GM13977 (cell line): ENCODE measurements around the gene ITGA11.

Experiments
- DNase-seq: peaks from one replicate; pipeline ENCODE4 v3.0.0; 2012; ENCODE audit warnings: low spot score
- CTCF ChIP-seq: IDR thresholded peaks from 2 replicates; pipeline ENCODE4 v1.5.1; 2012; ENCODE audit warnings: mild to moderate bottlenecking, control low read depth; ENCODE audit not compliant: insufficient read depth; ENCODE audit errors: extremely low read depth, missing control alignments
- in situ Hi-C: fragments of 300-500 bp; cut with MboI; formaldehyde crosslinking; loops from one replicate; pipeline ENCODE4 v1.12.0; 2022; ENCODE audit warnings: low sequenced_read_pairs, low pct_unique_long_range_greater_than_20kb, mixed read lengths, inconsistent platforms; ENCODE audit not compliant: unreplicated experiment

ITGA11 gene

GRCh38 chr15:68371851-68372250 is 60.1 kb downstream of the ITGA11 start:
- in situ Hi-C loops = no loop called here
- no peak for DNase-seq
- no peak for TF ChIP-seq CTCF

DNA sequence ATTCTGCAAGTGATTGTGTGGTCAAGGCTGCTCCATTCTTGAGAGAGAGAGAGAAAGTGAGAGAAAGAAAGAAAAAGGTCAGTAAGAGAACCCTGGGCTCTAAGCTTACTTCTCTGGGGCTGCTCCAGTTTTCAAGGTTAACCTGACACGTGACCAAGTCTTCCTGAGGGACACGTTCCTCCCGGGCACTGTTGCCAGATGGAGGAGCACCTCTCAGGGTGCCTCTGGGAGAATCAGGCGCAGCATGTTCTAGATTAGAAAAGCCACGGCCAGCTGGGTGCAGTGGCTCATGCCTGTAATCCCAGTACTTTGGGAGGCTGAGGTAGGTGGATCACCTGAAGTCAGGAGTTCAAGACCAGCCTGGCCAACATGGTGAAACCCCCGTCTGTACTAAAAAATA is 60.8 kb downstream of the ITGA11 start:
- in situ Hi-C loops = no loop called here
- DNase-seq = no peak
- no peak for TF ChIP-seq CTCF

- TF ChIP-seq CTCF = no peak
- in situ Hi-C loops = no loop called here
Observed at GRCh38 chr15:68370768-68371151, 61.2 kb downstream of the ITGA11 start.

GRCh38 chr15:68369931-68370767 is 61.8 kb downstream of the ITGA11 start:
- DNase-seq = no peak
- in situ Hi-C loops = no loop called here
- TF ChIP-seq CTCF = no peak

More at GRCh38 chr15:68370768-68371151, 61.2 kb downstream of the ITGA11 start:
- no peak for DNase-seq

DNA sequence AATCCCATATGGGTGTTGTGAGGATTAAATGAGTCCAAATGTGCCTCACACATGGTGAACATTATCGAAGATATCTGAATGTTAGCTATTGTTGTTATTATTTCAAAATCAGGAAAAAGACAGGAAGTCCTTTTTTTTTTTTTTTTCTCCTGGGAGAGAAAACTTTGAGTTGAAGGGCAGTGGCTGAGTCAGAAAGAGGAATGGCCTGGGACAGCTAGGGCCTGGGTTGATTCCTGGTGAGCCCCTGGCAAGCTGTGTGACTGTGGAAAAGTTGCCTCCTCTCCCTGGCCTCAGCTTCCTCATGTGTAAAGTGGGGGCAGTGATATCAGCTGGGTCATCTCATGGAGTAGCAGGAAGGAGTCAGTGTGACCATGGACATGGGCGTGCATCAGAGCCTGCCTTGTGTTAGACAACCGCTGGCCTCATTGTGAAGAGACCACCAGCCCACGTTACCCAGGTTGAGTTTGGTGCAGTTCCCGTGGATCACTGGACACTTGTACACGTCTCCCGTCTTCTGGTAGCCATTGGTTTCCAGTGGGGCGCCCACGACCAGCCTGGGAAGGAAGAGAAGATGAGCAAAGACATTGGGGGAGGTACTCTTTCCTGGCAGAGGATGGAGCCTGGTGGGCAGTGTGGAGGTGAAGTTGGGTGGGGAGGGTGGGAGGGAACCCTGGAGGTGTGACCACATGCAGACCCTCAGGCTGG is 63.1 kb downstream of the ITGA11 start:
- no peak for DNase-seq
- in situ Hi-C loops = no loop called here
- TF ChIP-seq CTCF = no peak

GRCh38 chr15:68367992-68368391 is 64.0 kb downstream of the ITGA11 start:
- in situ Hi-C loops = no loop called here
- DNase-seq = no peak
- no peak for TF ChIP-seq CTCF
